A204.1 (cell line): Measurements from ENCODE around the gene IGLL5.
"Not testable (repeated sequence)": the region's sequence is repeated elsewhere in the genome, so short reads cannot be mapped to it uniquely, and the experiment has no call there.

Experiments
- FAIRE-seq: peaks from 2 replicates; lab custom pipeline; 2012; peaks lifted over from hg19 to GRCh38; lab: Jason Lieb, UNC

IGLL5 gene

DNA sequence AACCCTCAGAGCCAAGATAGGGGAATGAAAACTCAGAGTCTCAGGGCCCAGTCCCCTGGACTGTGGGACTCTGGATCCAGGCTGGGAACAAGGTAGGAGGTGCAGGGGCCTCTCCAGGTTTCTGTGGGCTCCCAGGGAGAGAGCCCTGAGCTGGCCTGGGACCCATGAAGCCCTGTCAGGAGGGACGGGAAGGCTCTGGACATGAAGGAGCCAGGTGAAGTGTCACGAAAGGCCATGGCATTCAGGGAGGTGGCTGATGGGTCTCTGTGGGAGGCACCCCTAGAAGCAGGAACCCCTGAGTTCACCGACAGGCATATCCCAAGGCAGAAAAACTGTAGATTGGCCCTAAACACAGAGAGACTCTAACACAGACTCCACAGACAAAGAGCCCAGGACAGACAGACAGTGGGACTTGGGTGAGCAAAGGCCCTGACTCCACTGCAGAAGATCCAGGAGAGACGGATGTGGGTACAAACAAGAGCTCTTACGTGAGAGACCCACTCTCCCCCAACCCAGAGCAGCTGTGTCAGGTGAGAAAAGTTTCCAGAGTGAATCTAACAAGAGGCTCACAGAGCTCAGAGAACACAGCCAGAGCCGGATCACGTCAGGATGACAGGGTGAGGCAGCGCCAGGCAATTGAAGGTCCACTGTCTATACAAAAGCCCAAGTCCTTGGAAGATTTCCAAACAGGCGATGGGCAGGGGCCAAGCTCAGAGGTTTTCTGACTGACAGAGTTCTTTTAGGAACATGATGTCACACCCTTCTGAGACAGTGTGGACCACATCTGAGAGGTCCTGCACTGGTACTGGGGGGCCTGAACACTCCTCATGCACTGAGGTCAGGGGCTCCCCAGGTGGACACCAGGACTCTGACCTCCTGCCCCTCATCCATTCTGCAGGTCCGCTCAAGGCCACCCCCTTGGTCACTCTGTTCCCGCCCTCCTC lies 27.4 kb downstream of the IGLL5 start:
- FAIRE-seq, result no peak

DNA sequence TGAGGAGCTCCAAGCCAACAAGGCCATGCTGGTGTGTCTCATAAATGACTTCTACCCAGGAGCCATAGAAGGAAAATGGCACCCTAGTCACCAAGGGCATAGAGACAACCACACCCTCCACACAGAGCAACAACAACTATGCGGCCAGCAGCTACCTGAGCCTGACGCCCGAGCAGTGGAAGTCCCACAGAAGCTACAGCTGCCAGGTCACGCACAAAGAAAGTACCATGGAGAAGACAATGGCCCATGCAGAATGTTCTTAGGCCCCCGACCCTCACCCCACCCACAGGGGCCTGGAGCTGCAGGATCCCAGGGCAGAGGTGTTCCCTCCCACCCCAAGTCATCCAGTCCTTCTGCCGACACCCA lies 28.0 kb downstream of the IGLL5 start:
- FAIRE-seq, result no peak

DNA sequence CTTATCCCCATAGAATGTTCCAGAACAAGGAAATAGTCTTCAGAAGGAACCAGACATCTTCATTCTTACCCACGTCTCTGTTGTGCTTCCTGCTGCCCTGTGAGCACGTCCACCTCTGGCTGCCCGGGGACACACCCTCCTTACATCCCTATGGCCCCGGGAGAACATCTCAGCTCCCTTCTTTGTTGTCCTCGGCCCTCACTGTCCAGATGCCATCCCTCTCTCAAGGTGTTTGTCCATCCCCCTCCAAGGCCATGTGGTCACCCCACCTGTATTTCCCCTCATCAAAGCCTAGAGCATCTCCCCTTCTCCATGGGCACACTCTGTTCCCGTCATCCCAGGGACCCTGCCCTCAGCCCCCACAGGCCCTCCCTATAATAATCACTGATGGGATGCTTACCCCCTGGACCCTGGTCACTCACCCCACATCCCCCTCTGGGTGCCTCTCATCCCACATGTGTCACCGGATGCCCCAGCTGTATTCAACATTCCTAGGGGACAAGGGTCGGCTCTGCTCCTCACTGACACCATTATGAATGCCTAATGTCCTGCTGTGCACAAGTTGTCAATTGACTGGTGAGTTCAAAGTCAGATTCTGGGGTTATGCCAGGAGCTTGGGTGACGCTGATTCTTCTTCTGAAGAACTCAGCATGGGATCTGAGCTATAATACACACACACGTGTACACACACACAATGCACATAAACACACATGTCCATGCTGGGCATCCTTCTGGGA lies 28.8 kb downstream of the IGLL5 start:
- no peak for FAIRE-seq

DNA sequence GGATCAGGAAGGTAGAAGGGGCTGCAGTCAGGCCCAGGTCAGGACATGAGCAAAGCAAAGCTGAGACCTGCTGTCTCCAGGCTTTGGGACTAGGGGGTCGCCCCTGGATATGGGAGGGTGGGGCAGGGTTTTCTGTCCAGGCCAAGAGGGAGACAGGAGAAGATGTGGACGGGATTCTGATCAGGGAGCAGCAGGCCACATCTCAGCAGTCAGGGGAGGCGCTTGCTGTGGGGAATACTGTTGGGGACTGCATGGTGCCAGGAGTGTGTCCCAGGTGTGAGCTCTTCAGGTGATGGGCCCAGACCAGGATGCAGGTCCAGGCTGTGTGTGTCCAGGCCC lies 29.3 kb downstream of the IGLL5 start:
- no peak for FAIRE-seq

DNA sequence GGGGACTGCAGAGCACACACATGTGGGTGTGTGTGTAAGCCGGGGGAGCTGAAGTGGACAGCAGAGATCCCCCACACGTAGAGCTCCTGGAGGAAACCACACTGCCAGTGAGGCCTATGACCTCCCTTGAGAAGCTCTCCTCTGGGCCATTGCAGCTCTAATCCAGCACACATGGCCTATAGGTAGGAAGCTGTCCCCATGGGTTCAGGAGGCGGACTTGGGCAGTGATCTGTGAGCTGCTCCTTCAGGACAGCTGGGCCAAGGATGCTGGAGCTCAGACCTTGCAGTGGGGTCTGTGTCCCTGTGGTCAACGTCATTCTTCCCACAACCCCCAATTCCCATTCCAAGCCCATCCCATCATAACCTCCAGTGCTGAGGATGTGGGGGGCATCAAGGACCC lies 29.8 kb downstream of the IGLL5 start:
- FAIRE-seq, result no peak

DNA sequence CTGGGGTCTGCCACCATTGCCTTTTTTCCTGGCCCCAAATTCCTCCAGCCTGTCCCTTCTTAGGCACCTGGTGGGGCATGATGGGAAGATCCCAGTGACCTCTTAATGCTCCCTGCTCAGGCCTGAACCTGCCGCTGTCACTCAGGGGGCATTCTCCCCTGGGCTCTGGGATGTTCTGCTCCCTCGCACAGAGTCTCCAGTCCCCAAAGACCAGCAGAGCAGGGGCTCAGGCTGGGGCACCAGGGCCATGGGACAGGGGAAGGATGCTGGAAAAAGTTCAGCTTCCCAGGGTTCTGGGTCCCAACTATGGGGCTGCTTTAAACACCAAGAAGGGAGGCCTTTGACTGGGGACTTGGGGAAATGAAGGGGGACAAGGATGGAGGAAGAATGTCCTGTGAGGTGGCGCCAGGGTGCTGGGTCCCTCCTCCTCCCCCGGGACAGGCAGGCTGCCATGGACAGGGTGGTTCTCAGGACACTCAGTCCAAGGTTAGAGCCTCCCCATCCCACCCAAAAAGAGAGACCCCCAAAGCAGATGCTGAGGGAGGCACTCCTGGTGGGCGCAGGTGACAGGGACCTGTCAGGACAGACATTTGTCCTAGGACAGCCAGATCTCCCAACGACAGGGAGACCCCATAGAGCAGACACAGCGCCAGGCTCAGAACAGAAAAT lies 30.8 kb downstream of the IGLL5 start:
- FAIRE-seq, result no peak

DNA sequence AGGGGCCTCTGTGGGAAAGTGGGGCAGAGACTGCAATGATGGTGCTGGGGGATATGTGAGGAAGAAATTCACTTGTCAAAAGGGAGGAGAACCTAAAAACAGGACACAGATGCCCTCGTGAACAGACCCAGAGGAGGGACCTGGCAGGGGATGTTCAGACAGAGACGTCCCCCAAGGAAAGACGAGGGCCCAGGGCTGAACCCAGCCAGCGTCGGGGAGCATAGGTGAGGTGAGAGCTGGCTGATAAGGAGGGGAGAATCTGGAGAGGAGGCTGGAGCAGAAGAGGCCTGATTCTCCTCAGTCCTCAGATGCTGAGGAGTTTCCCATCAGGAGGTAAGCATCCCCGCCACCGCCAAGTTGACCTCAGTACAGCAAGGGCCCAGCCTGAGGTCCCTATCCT lies 31.4 kb downstream of the IGLL5 start:
- no peak for FAIRE-seq

DNA sequence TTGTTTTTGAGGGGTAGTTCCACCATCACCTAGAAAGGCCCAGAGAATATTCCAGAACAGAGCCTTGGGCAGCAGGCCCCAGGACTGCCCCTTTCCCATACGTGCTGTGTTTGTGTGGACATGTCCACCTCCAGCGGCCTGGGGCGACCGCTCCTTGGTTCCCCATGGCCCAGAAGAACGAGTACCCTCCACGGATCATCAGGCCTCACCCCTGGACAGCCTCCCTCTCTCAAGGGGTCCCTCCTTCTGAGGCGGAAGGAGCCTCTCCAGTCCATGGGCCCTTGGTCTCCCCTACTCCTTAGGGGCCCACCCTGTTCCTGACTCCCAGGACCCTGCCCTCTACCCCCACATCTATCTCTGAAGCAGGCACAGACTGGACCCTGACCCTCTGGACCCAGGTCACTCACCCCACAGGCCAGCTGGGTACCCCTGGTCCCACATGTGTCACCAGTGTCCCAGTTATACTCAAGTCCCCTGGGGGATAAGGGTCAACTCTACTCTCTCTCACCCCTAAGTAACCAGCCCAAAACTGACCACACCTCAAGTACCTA lies 32.6 kb downstream of the IGLL5 start:
- FAIRE-seq, result no peak

DNA sequence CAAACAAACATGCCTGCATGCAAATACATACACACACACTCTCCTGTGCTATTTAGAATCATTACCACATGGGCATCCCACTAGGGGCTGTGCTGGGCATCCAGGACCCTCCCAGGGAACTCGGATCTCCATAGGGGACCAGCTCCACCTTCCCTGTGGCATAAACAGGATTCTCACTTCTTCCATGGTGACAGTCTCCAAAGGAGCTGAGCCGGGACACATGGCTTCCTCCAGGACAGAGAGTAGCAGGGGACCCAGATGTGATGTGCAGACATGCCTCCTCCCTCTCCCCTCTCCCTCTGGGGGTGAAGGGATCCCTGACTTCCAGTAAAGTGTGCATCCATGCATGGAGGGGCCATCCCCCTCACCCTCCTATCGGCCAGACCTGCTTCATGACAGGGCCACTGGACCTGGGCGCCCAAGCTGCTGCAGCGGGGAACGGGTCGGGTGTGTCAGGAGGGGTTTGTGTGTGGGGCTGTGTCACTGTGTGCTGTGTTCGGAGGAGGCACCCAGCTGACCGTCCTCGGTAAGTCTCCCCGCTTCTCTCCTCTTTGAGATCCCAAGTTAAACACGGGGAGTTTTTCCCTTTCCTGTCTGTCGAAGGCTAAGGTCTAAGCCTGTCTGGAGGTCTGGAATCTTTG lies 33.4 kb downstream of the IGLL5 start:
- no peak for FAIRE-seq

DNA sequence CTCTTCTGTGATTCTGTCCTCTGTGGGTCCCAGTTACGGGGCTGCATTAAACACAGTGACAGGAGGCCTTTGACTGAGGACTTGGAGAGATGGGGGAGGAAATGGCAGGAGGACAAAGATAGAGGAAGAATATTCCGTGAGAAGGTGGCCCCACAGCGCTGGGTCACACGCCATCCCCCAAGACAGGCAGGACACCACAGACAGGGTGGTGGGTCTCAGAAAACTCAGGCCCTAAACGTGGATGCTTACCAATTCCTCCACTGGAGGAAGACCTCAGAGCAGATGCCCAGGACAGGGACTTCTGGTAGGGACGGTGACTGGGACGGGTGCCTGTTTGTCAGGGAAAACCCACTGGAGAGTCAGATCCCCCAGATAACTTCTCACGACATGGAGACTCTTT lies 34.0 kb downstream of the IGLL5 start:
- no peak for FAIRE-seq

DNA sequence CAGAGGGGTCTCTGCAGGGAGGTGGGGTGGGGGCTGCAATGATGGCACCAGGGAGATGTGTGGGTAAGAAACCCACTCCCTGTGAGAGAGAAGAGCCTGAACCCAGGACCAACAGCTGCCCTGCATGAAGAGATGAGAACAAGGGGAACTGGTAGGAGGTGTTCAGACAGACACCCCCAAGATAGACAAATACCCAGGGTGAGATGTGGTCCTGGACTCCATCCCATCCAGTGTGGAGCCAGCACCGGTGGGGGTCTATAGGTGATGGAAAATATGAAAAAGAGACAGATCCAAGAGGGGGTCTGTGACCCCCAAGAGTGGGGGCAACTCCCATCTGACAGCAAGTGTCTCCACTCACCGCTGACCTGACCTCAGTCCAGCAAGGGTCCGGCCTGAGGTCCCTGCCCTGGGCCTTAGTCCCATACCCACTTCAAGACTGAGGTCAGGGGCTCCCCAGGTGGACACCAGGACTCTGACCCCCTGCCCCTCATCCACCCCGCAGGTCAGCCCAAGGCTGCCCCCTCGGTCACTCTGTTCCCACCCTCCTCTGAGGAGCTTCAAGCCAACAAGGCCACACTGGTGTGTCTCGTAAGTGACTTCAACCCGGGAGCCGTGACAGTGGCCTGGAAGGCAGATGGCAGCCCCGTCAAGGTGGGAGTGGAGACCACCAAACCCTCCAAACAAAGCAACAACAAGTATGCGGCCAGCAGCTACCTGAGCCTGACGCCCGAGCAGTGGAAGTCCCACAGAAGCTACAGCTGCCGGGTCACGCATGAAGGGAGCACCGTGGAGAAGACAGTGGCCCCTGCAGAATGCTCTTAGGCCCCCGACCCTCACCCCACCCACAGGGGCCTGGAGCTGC lies 34.7 kb downstream of the IGLL5 start:
- FAIRE-seq, result not testable (repeated sequence)

DNA sequence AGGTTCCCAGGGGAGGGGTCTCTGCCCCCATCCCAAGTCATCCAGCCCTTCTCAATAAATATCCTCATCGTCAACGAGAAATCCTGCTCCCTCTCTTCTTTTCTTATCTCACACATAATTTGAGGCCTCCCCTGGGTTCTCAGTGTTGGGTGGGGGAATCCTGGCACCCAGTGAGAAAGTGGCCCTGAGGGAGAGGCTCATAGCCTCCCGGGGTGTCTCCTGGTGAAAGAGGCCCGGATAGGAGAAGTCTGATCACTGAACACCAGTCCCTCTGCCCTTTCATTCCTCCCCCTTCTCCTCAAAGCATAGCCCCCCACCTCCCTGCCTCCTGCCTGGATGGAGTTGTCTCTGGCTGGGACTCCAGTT lies 35.3 kb downstream of the IGLL5 start:
- no peak for FAIRE-seq

DNA sequence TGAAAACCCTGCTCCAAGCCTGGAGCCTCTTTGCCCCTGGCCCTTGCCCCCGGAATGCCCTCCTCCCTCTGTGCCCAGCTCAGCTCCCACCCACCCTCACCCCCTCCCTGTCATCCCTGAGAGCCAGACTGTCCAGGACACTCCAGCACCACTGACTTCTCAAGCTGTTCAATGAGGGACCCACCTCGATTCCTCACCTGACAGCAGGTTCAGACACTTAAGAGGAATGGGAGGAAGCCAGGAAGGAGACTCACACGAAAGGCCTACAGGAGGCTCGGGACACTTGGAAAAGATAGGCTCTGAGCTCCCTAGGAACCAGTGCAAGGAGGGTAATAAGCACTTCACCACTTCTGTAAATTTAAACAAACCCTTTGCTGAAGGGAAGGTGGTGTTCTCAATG lies 35.8 kb downstream of the IGLL5 start:
- no peak for FAIRE-seq

DNA sequence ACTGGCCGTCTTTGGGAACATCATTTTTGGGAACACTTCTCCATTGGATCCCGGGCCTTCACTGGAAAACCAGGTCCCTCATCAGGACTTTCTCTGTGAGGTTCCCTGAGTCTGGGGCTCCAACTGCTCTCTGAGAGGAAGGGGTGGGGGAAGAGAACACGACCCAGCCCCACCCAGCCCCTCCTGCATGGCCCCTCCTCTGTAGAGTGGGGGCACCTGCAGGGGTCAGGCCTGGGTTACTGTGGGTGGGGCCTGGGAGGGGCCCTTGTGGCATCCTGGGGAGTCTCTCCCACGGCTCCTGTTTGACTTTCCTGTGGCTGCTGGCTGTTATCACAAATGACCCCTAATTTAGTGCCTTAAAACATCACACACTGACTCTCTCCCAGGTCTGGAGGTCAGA lies 36.3 kb downstream of the IGLL5 start:
- FAIRE-seq, result no peak

DNA sequence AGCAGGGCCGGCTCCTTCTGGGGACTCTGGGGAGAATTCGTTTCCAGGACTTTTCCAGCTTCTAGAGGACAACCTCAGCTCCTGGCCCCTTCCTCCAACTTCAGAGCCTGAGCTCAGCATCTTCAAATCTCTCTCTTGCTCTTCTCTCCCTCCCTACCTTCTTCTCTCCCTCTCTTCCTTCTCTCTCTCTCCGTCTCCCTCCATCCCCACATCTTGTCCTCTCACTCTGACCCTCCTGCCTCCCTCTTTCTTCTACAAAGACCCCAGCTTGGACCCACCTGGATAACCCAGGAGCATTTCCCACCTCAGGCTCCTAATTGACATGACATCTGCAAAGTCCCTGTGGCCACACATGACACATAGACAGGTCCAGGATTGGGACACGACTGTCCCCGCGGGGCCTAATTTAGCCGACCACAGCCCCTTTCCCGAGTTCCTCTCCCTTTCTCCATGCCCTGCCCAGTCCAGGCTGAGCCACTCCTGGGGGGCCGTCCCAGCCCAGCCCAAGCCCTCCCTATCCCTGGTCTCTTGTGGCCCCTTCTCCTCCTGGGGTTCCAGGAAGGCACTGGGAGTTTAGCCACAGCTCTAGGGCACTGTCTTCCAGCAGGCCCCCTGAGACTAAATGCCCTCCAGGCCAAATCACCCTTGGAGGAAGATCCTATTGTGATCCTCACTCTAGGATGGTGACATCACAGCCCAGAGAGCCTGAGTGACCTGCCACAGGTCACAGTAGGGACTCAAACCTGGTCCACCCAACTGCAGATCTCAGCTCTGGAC lies 36.9 kb downstream of the IGLL5 start:
- no peak for FAIRE-seq

DNA sequence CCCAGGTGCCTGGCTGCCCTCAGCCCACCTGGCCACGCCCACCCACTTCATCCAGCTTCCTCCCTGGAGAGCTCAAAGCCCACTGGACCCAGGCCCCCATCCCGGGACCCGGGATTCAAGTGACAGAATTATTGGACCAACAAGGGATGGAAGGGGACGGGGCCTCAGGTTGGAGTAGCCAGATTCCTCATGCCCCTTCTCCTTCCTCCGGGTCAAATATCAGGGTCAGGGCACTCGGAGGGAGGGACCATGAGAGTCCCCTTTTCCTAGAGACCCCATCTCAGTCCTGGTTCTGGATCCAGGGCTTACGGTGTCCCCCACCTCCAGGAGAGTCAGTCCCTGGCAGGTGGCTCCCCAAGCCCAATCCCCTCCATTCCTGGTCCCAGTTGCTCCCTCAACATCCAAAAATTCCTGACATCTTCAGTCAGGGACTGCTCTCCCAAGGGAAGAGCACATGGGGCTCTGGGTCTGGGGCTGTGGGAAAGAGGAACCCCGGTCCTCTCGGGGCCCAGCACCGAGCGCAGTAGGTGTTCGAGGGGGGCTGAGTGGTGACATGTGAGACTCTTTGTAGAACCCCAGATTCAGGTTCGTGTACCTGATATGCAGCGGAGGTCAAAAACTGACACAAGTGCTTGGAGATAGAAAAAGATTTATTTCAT lies 37.7 kb downstream of the IGLL5 start:
- no peak for FAIRE-seq

DNA sequence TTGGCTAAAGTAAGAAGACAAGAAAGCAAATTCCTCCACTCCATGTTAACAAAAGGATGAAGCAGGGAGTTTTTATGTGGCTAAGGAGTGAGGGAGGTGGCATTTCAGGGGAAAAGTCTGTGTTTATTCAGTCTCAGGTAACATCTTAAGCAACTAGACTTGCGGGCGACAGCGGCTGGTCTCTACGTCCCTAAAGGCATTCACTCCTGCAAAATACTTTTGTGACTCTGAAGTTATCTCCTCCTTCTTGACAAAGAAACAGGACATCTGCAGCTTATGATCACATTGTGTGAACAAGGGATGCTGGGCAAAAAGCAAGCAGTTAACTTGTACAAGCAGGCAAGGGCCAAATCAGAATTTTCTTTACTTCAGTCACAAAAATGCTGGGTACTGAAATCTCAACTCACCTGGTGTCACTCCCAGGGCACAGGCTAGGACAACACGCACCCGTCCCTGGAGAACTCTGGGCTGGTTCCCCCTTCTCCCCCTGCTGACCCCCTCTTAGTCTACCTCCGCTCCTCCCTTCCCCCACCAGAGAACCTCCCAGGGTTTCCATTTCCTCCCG lies 38.3 kb downstream of the IGLL5 start:
- FAIRE-seq, result no peak

DNA sequence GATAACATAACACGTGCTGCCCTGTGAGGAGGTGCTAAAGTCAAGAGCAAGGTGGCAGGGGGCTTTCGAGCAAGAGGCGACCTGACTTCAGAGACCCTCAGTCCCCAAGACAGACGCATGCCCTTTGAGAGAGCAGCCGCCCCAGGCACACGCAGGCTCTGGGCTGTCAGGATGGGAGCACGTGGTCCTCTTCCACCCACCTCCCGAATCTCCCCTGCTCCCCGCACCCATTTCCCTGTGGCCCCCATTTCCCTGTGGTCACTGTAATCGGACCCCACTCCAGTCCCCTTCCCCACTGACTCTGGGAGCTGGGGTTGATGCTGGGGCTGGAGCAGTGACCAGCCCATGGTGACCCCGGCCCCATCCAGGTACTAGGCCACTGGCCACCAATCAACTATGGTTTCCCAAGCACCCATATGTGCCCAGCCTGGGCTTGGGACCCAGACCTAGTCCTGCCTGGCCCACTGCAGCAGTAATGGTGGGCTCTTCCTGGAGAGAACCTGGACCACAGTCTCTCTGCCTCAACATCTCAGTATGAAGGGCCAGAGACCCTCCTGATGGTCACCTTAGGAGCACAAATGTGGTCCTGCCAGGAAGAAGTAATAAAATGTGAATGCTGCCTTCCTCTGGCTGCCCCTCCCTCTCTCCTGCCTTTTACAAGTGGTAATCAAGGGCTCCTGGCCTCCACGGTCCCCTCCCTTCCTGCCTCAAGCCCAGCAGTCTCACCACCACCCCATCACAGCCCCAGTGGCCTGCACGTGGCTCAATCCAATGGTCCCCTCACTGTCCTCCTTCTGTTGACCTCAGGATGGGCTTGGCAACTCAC lies 39.0 kb downstream of the IGLL5 start:
- no peak for FAIRE-seq
